Thyroid gland (tissue), 4 donors: ENCODE measurements around the gene ARHGAP18. TPM values are rescaled to one million over a fixed set of nuclear protein-coding genes. Genes with fewer than 3 reads are reported as not detected.

Source experiments
- DNase-seq, 2 donors: peaks; one replicate each; pipeline ENCODE4 v3.0.0-alpha.2; 2019
- H3K27ac ChIP-seq, 3 donors: fragments of 200-600 bp; sonication (generic); 1 replicate in 2 of 3; 2 replicates in 1 of 3; pipeline ENCODE4 v1.5.1; 2016 to 2019; ENCODE audit warnings: mild to moderate bottlenecking in 1 of 3, moderate library complexity in 1 of 3
- H3K27me3 ChIP-seq: fragments of 200-600 bp; sonication (generic); one replicate; pipeline ENCODE4 v1.5.1; 2019
- H3K36me3 ChIP-seq, 2 donors: fragments of 200-600 bp; sonication (generic); one replicate each; pipeline ENCODE4 v1.5.1; 2016 to 2019
- H3K4me1 ChIP-seq, 2 donors: fragments of 200-600 bp; sonication (generic); one replicate each; pipeline ENCODE4 v1.5.1; 2017 to 2019
- H3K4me3 ChIP-seq, 3 donors: fragments of 200-600 bp; sonication (generic); replicated peaks in 1 of 3; 1 replicate in 2 of 3; 2 replicates in 1 of 3; pipeline ENCODE4 v1.5.1; 2016; ENCODE audit warnings: mild to moderate bottlenecking in 1 of 3
- H3K9me3 ChIP-seq: fragments of 200-600 bp; sonication (generic); one replicate; pipeline ENCODE4 v1.5.1; 2017
- POLR2A ChIP-seq, 2 donors: fragments of 450-650 bp; IDR thresholded peaks; one replicate each; pipeline ENCODE4 v1.6.1; 2017; ENCODE audit warnings: antibody characterized with exemption in 2 of 2, mild to moderate bottlenecking in 2 of 2, moderate library complexity in 1 of 2
- WGBS, 2 donors: methylation state at CpG; one replicate each; pipeline ENCODE4 v1.1.5; 2017; 5-methylcytosine and 5-hydroxymethylcytosine counted together
- intact Hi-C: fragments of 100-400 bp; cut with DNase I; formaldehyde crosslinking; loops from one replicate; pipeline ENCODE4 v1.15.1; 2023
- total RNA-seq, 4 donors: library from RNA; depleted of rRNA; stranded (reverse); fragments of >200 nt; gene quantifications; one replicate each; pipeline ENCODE4 v1.2.3, GENCODE V29; 2016
- TF ChIP-seq, protein P1 (sequence below), 6 experiments: fragments of 200-600 bp in 3 of 6; fragments of 450-650 bp in 3 of 6; sonication (generic) in 3 of 6; IDR thresholded peaks; one replicate each; pipeline ENCODE4 v1.5.1; 2016 to 2019; ENCODE audit warnings: antibody characterized with exemption in 6 of 6, mild to moderate bottlenecking in 2 of 6, inconsistent platforms in 1 of 6, moderate library complexity in 1 of 6

ARHGAP18 gene
- total RNA-seq, 4 donors from 2014 or later = 26.5 to 31.6 (median 28.3) TPM

DNA sequence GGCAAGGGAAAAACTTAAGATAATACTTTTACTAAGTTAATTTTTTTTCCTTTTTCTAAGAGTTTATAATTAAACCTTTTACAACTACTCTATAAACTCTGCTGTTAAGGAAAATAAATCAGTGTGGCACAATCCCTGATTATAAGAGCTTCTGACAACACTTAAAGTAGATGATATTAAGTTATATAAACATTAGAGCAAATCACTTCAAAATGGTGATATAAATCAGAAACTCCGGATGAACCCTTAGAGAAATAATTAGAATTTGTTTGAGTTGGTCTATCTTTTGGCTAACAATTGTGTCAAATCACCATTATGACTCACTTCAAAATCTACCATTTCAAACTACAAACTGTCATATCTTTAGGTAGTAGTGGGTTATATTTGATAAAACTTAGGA, 104.9 kb downstream of the ARHGAP18 start:
- Histone ChIP-seq H3K36me3 (no peaks in the 10 kb centered on the region), H3K4me1 (peaks cover 14 to 16% of the 10 kb centered on the region in 2 donors), H3K27ac (no peak overlapping the region), H3K9me3 (no peaks in the 10 kb centered on the region), H3K4me3 (no peak overlapping the region), H3K27me3 (no peaks in the 10 kb centered on the region)
- intact Hi-C loops = no loop called here
- 81 to 91% methylated on average over 1 of the region's 1 CpG for WGBS, 2 donors
- no peak for DNase-seq
- TF ChIP-seq POLR2A (IDR thresholded peaks at IDR 0.05) = no peak
- TF ChIP-seq, protein P1, sequence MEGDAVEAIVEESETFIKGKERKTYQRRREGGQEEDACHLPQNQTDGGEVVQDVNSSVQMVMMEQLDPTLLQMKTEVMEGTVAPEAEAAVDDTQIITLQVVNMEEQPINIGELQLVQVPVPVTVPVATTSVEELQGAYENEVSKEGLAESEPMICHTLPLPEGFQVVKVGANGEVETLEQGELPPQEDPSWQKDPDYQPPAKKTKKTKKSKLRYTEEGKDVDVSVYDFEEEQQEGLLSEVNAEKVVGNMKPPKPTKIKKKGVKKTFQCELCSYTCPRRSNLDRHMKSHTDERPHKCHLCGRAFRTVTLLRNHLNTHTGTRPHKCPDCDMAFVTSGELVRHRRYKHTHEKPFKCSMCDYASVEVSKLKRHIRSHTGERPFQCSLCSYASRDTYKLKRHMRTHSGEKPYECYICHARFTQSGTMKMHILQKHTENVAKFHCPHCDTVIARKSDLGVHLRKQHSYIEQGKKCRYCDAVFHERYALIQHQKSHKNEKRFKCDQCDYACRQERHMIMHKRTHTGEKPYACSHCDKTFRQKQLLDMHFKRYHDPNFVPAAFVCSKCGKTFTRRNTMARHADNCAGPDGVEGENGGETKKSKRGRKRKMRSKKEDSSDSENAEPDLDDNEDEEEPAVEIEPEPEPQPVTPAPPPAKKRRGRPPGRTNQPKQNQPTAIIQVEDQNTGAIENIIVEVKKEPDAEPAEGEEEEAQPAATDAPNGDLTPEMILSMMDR (IDR thresholded peaks at IDR 0.05) = no peak

DNA sequence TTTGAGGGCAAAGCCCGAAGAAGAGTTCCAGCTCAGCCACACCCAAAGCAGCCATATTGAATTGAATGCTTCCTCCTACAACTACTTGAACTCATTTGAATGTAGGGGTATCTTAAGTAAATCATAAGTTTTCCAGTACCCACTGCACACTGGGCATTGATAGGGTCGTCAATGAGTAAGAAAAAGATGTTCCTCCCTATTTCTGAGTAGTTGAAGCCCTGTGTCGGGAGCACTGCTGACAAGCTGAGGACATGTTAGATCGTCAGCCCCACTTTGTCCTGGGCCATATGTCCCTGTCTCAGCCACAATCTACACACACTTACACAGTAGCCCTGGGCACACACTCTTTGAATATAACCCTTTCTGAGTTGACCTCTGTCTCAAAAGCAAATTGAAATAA, 105.7 kb downstream of the ARHGAP18 start:
- no peak for DNase-seq
- Histone ChIP-seq H3K4me1 (peaks cover 12 to 13% of the 10 kb centered on the region in 2 donors), H3K4me3 (no peak overlapping the region), H3K36me3 (no peaks in the 10 kb centered on the region), H3K27me3 (no peaks in the 10 kb centered on the region), H3K27ac (no peak overlapping the region), H3K9me3 (no peaks in the 10 kb centered on the region)
- TF ChIP-seq POLR2A (IDR thresholded peaks at IDR 0.05) = no peak
- TF ChIP-seq, protein P1 (IDR thresholded peaks at IDR 0.05) = no peak
- 96 to 98% methylated on average over 4 of the region's 4 CpGs for WGBS, 2 donors
- intact Hi-C loops = no loop called here

DNA sequence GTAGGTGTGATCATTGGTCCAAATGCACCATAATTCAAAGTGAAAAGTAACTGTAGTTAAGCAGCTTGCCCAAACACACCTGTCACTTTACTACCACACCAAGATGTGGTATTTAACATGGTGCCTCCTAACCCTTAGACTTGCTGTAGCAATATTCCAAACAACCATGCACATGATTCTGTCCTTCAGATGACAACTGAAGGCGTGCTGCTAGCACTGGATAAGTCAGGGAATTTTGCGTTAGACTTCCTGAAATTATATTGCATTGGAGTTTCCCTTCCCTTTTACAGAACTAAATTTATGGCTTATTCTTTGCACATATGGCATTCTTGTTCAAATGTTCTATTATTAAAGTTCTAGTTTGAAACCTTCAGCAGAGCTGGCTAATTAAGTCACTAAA, 106.2 kb downstream of the ARHGAP18 start:
- H3K27me3 ChIP-seq = no peaks in the 10 kb centered on the region
- H3K9me3 ChIP-seq = no peaks in the 10 kb centered on the region
- H3K36me3 ChIP-seq = no peaks in the 10 kb centered on the region
- no peak overlapping the region for H3K27ac ChIP-seq
- no peak for DNase-seq
- TF ChIP-seq, protein P1 (IDR thresholded peaks at IDR 0.05) = no peak
- TF ChIP-seq POLR2A (IDR thresholded peaks at IDR 0.05) = no peak
- H3K4me3 ChIP-seq = no peak overlapping the region
- intact Hi-C loops = no loop called here
- WGBS, 2 donors = 92 to 96% methylated on average over 2 of the region's 2 CpGs
- peaks cover 6 to 8% of the 10 kb centered on the region in 2 donors for H3K4me1 ChIP-seq

DNA sequence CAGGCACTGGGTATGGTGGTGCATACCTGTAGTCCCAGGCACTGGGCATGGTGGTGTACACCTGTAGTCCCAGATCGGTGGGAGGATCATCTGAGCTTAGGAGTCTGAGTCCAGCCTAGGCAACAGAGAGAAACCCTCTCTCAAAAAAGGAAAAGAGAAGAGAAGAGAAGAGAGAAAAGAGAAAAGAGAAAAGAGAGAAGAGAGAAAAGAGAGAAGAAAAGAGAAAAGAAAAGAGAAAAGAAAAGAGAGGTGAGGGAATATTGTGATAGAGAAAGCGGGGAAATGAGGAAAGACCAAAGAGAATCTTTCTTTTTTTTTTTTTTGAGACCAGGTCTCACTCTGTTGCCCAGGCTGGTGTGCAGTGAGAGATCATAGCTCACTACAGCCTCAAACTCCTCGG, 108.7 kb downstream of the ARHGAP18 start:
- Histone ChIP-seq H3K9me3 (no peaks in the 10 kb centered on the region), H3K27ac (no peak overlapping the region), H3K4me1 (no peaks in the 10 kb centered on the region), H3K27me3 (no peaks in the 10 kb centered on the region), H3K36me3 (no peaks in the 10 kb centered on the region), H3K4me3 (no peak overlapping the region)
- intact Hi-C loops = no loop called here
- TF ChIP-seq, protein P1 (IDR thresholded peaks at IDR 0.05) = no peak
- TF ChIP-seq POLR2A (IDR thresholded peaks at IDR 0.05) = no peak
- 75 to 93% methylated on average over 3 of the region's 3 CpGs for WGBS, 2 donors
- DNase-seq = no peak

DNA sequence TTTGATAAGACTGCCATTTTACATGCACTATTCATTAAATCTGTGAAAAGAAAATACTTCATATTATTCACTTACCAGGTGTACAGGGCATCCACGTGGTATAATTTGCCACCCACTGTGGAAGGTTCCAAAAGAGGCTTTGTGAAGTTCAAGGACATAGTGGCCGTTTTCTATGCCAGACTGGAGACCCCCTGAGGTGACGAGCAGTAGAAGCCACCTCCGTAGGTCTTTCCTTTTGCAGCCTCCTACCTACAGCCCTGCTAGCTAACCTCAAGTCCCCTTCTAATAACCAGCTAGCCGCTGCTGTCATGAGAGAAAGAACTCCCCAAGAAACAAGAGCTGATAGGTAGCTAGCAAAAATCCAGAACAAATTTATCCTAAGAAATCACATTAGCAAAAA, 110.5 kb downstream of the ARHGAP18 start:
- Histone ChIP-seq H3K4me3 (no peak overlapping the region), H3K4me1 (no peaks in the 10 kb centered on the region), H3K9me3 (no peaks in the 10 kb centered on the region), H3K36me3 (no peaks in the 10 kb centered on the region), H3K27me3 (no peaks in the 10 kb centered on the region), H3K27ac (no peak overlapping the region)
- 82 to 94% methylated on average over 5 of the region's 5 CpGs for WGBS, 2 donors
- TF ChIP-seq, protein P1 (IDR thresholded peaks at IDR 0.05) = no peak
- TF ChIP-seq POLR2A (IDR thresholded peaks at IDR 0.05) = no peak
- intact Hi-C loops = loop anchor here (5.0 kb wide), 1 partner anchor 133 kb away; no protein-coding TSS in a partner anchor
- DNase-seq = no peak
